ENCODE results near the gene MFSD2A. TPM values are rescaled to one million over a fixed set of nuclear protein-coding genes. Genes with fewer than 3 reads are reported as not detected.
A peak's percentile ranks its signal among the peaks of the same experiment; 100 is the strongest.

The MFSD2A gene
- total and polyA plus RNA-seq, 9 of the 15 experiments (the other 6 are each of a cell fraction or from before 2014, with no cell fraction given) = 0.06 to 0.40 (median 0.15) TPM; not detected in 4

GRCh38 chr1:39965044-39965443 is 10.1 kb downstream of the MFSD2A start:
- POLR2A ChIA-PET = interaction anchor here (1.4 kb wide), 1 partner anchor 9 kb away, joined by 4 read pairs; the partner anchor contains the start of gene MFSD2A
- Histone ChIP-seq H3K27ac (ENCODE audit: extremely low read depth, low read depth, low read length) (no peak overlapping the region), H4K20me1 (replicated peaks; ENCODE audit: control insufficient read depth, insufficient read depth, low read length) (no peaks in the 10 kb centered on the region)

GRCh38 chr1:39969048-39969447 is 14.1 kb downstream of the MFSD2A start:
- no peak for FAIRE-seq

More at GRCh38 chr1:39965044-39965443, 10.1 kb downstream of the MFSD2A start:
- no TSS peak for BruUV-seq (replicated peaks)
- CTCF ChIA-PET (ENCODE audit: low intra/inter-chr PET ratio) = no interaction called here
- H3K9me3 ChIP-seq (replicated peaks; ENCODE audit: control insufficient read depth, insufficient read depth, low read depth, low read length) = no peaks in the 10 kb centered on the region
- H3K4me2 ChIP-seq (ENCODE audit: insufficient read depth, low read length) = no peak overlapping the region
- no peak for ATAC-seq
- H3K36me3 ChIP-seq (ENCODE audit: control insufficient read depth, insufficient read depth, low read length) = no peaks in the 10 kb centered on the region
- WGBS (ENCODE audit: insufficient coverage, low coverage, missing lambda C conversion rate) = 8% methylated on average over 9 of the region's 9 CpGs
- no peaks in the 10 kb centered on the region for H3K79me2 ChIP-seq (ENCODE audit: control insufficient read depth, insufficient read depth, low read length)
- TF ChIP-seq ZNF583 (CRISPR knock-in tag; IDR thresholded peaks at IDR 0.05) (no peak), PPARD (CRISPR knock-in tag; IDR thresholded peaks at IDR 0.05) (no peak), ZNF133 (CRISPR knock-in tag; IDR thresholded peaks at IDR 0.05) (no peak), DIDO1 (tag; IDR thresholded peaks at IDR 0.05; ENCODE audit: low read depth) (no peak), NCOA4 (IDR thresholded peaks at IDR 0.05; ENCODE audit: partially characterized antibody) (no peak), MCM5 (IDR thresholded peaks at IDR 0.05; ENCODE audit: low read depth) (no peak)
- H2AFZ ChIP-seq (ENCODE audit: low read depth, low read length) = no peak overlapping the region
- H3K4me1 ChIP-seq (replicated peaks in 1 of 2; ENCODE audit: control insufficient read depth in 2 of 2, insufficient read depth in 2 of 2, low read length in 2 of 2) = peaks cover 0 to 13% of the 10 kb centered on the region in 2 experiments; a peak in 3 of 5 replicates
- H3K4me3 ChIP-seq = no peak overlapping the region
- intact Hi-C loops (cut with micrococcal nuclease) = no loop called here
- no peak overlapping the region for H3K9ac ChIP-seq (ENCODE audit: insufficient read depth in 1 of 2, low read depth in 2 of 2, low read length in 2 of 2)
- peaks cover 2% of the 10 kb centered on the region for H3K9me1 ChIP-seq (ENCODE audit: control insufficient read depth, insufficient read depth, low read length)
- DNase-seq (ENCODE audit: extremely low read depth in 1 of 4, low spot score in 3 of 4) = no peak
- peaks cover 10 to 49% of the 10 kb centered on the region in 2 experiments; a peak in 4 of 5 replicates for H3K27me3 ChIP-seq (ENCODE audit: control insufficient read depth in 2 of 2, insufficient read depth in 2 of 2, low read length in 2 of 2)
- in situ Hi-C loops (cut with MboI) = no loop called here
- FAIRE-seq = no peak

More at GRCh38 chr1:39969048-39969447, 14.1 kb downstream of the MFSD2A start:
- 16% methylated on average over 9 of the region's 9 CpGs for WGBS (ENCODE audit: insufficient coverage, low coverage, missing lambda C conversion rate)
- Histone ChIP-seq H3K27ac (ENCODE audit: extremely low read depth, low read depth, low read length) (no peak overlapping the region), H2AFZ (ENCODE audit: low read depth, low read length) (no peak overlapping the region), H4K20me1 (replicated peaks; ENCODE audit: control insufficient read depth, insufficient read depth, low read length) (no peaks in the 10 kb centered on the region), H3K36me3 (ENCODE audit: control insufficient read depth, insufficient read depth, low read length) (no peaks in the 10 kb centered on the region), H3K9ac (ENCODE audit: insufficient read depth in 1 of 2, low read depth in 2 of 2, low read length in 2 of 2) (peak overlapping the region in 1 of 2 experiments; percentile 5; a peak in 1 of 4 replicates), H3K9me3 (replicated peaks; ENCODE audit: control insufficient read depth, insufficient read depth, low read depth, low read length) (no peaks in the 10 kb centered on the region), H3K27me3 (ENCODE audit: control insufficient read depth in 2 of 2, insufficient read depth in 2 of 2, low read length in 2 of 2) (peaks cover 10 to 49% of the 10 kb centered on the region in 2 experiments; a peak in 4 of 5 replicates), H3K9me1 (ENCODE audit: control insufficient read depth, insufficient read depth, low read length) (peaks cover 2% of the 10 kb centered on the region), H3K79me2 (ENCODE audit: control insufficient read depth, insufficient read depth, low read length) (no peaks in the 10 kb centered on the region), H3K4me2 (ENCODE audit: insufficient read depth, low read length) (no peak overlapping the region), H3K4me3 (no peak overlapping the region), H3K4me1 (replicated peaks in 1 of 2; ENCODE audit: control insufficient read depth in 2 of 2, insufficient read depth in 2 of 2, low read length in 2 of 2) (peaks cover 4% of the 10 kb centered on the region in 2 experiments; a peak in 4 of 5 replicates)
- TF ChIP-seq, protein P1, sequence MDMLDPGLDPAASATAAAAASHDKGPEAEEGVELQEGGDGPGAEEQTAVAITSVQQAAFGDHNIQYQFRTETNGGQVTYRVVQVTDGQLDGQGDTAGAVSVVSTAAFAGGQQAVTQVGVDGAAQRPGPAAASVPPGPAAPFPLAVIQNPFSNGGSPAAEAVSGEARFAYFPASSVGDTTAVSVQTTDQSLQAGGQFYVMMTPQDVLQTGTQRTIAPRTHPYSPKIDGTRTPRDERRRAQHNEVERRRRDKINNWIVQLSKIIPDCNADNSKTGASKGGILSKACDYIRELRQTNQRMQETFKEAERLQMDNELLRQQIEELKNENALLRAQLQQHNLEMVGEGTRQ (CRISPR knock-in tag; IDR thresholded peaks at IDR 0.05) = 0 out of 2 replicates have a peak, but pooled peaks have one; percentile 23
- TF ChIP-seq, protein P2, sequence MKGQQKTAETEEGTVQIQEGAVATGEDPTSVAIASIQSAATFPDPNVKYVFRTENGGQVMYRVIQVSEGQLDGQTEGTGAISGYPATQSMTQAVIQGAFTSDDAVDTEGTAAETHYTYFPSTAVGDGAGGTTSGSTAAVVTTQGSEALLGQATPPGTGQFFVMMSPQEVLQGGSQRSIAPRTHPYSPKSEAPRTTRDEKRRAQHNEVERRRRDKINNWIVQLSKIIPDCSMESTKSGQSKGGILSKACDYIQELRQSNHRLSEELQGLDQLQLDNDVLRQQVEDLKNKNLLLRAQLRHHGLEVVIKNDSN (CRISPR knock-in tag; IDR thresholded peaks at IDR 0.05) = 0 out of 2 replicates have a peak, but pooled peaks have one; percentile 13
- TF ChIP-seq TCF7L2 (IDR thresholded peaks at IDR 0.05; ENCODE audit: low read depth, low read length) = no peak
- no TSS peak for BruUV-seq (replicated peaks)
- in situ Hi-C loops (cut with MboI) = no loop called here
- no peak for ATAC-seq
- ChIA-PET CTCF (ENCODE audit: low intra/inter-chr PET ratio) (no interaction called here), POLR2A (interaction anchor here (0.6 kb wide), 1 partner anchor 43 kb away, joined by 3 read pairs; no protein-coding TSS in a partner anchor)
- intact Hi-C loops (cut with micrococcal nuclease) = no loop called here
- DNase-seq (ENCODE audit: extremely low read depth in 1 of 4, low spot score in 3 of 4) = no peak

Measured in K562 (cell line).